Left lung (tissue), 10 donors: Measurements from ENCODE around the gene DMGDH. TPM values are rescaled to one million over a fixed set of nuclear protein-coding genes. Genes with fewer than 3 reads are reported as not detected.

ENCODE experiments used
- ATAC-seq: fragments of 200-7000 bp; cut with Tn5 transposase; one replicate; pipeline ENCODE4 v1.9.1; 2020; ENCODE audit warnings: moderate library complexity
- DNase-seq, 4 donors: peaks; one replicate each; pipeline ENCODE4 v3.0.0-alpha.2; 2013 to 2020
- H3K27ac ChIP-seq, 2 donors: fragments of 200-600 bp; sonication (generic) in 1 of 2; one replicate each; pipeline versions ENCODE4 v1.5.0 to v1.8.0; 2020 to 2021
- H3K27me3 ChIP-seq, 2 donors: fragments of 200-600 bp; sonication (generic) in 1 of 2; one replicate each; pipeline versions ENCODE4 v1.5.0 to v1.8.0; 2020 to 2021
- H3K36me3 ChIP-seq, 2 donors: fragments of 200-600 bp; sonication (generic) in 1 of 2; one replicate each; pipeline versions ENCODE4 v1.5.0 to v1.8.0; 2020 to 2021
- H3K4me1 ChIP-seq, 2 donors: fragments of 200-600 bp; one replicate each; pipeline ENCODE4 v1.8.0; 2021
- H3K4me3 ChIP-seq, 2 donors: fragments of 200-600 bp; sonication (generic) in 1 of 2; one replicate each; pipeline versions ENCODE4 v1.5.0 to v1.8.0; 2020 to 2021; ENCODE audit warnings: mild to moderate bottlenecking in 1 of 2
- H3K9me3 ChIP-seq, 2 donors: fragments of 200-600 bp; sonication (generic) in 1 of 2; one replicate each; pipeline versions ENCODE4 v1.5.0 to v1.8.0; 2020 to 2021
- intact Hi-C, 2 donors: fragments of 100-400 bp; cut with DNase I; formaldehyde crosslinking; loops; one replicate each; pipeline versions ENCODE4 v1.11.2 to v1.14.2; 2022
- polyA plus RNA-seq, 6 donors: library from polyadenylated mRNA; unstranded; fragments of 120-200 nt; gene quantifications; one replicate each; pipeline ENCODE4 v1.2.1, GENCODE V29; 2013; ENCODE audit not compliant: insufficient read length in 6 of 6
- total RNA-seq, 2 donors: library from RNA; stranded (reverse); fragmentation: NEBNext Ultra II Directional; extraction: Animal tissue kit (Norgen Biotek cat#: 25700); gene quantifications; one replicate each; pipeline ENCODE4 v1.2.1, GENCODE V29; 2021
- TF ChIP-seq, protein P1 (sequence below), 2 donors: fragments of 200-600 bp; sonication (generic) in 1 of 2; IDR thresholded peaks; one replicate each; pipeline versions ENCODE4 v1.5.0 to v1.8.0; 2021; ENCODE audit warnings: antibody characterized with exemption in 2 of 2
- donor health status: DM: no; HTN: yes; CAD: no.
- donor health status: DM: no; HTN: no; CAD: no.

Gene DMGDH
- total and polyA plus RNA-seq, 8 donors, result 0.90 to 3.1 (median 1.5) TPM

DNA sequence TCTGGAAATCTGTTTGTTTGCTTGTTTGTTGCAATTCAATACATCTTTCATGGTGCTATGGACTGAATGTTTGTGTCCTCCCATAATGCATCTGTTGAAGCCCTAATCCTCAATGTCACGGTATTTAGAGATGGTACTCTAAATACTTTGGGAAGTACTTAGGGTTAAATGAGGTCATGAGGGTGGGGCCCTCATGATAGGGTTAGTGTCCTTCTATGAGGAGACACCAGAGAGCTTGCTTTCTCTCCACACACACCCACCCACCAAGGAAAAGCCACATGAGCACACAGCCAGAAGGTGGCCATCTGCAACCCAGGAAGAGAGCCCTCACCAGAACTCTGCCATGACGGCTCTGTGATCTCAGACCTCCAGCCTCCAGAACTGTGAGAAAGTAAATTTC, 32.7 kb downstream of the DMGDH start:
- DNase-seq (no peak), ATAC-seq (no peak)
- Histone ChIP-seq H3K27ac (no peak overlapping the region), H3K36me3 (no peaks in the 10 kb centered on the region), H3K4me1 (no peaks in the 10 kb centered on the region), H3K9me3 (no peaks in the 10 kb centered on the region), H3K27me3 (no peaks in the 10 kb centered on the region), H3K4me3 (no peak overlapping the region)
- intact Hi-C loops, result no loop called here
- TF ChIP-seq, protein P1, sequence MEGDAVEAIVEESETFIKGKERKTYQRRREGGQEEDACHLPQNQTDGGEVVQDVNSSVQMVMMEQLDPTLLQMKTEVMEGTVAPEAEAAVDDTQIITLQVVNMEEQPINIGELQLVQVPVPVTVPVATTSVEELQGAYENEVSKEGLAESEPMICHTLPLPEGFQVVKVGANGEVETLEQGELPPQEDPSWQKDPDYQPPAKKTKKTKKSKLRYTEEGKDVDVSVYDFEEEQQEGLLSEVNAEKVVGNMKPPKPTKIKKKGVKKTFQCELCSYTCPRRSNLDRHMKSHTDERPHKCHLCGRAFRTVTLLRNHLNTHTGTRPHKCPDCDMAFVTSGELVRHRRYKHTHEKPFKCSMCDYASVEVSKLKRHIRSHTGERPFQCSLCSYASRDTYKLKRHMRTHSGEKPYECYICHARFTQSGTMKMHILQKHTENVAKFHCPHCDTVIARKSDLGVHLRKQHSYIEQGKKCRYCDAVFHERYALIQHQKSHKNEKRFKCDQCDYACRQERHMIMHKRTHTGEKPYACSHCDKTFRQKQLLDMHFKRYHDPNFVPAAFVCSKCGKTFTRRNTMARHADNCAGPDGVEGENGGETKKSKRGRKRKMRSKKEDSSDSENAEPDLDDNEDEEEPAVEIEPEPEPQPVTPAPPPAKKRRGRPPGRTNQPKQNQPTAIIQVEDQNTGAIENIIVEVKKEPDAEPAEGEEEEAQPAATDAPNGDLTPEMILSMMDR (IDR thresholded peaks at IDR 0.05), result no peak

DNA sequence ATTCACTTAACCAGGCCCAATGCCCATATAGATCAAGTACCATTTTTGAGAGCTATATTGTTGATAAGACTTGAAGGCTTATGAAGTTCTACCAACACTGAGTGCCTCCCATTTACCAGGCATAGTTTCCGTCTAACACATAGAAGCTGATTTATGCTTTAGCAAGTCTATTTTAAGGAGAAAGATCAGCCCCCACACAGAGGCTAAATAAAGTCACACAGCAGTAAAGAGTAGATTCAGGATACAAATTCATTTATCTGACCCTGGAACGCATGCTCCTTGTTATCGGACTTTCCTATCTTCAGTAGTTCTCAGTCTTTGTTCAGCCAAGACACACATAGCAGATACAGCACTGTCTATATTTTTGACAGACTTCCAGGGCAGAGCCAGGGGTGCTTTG, 34.2 kb downstream of the DMGDH start:
- no peaks in the 10 kb centered on the region for H3K27me3 ChIP-seq
- ATAC-seq (no peak), DNase-seq (no peak)
- TF ChIP-seq, protein P1 (IDR thresholded peaks at IDR 0.05), result no peak
- no peaks in the 10 kb centered on the region for H3K9me3 ChIP-seq
- intact Hi-C loops, result no loop called here
- H3K27ac ChIP-seq, result no peak overlapping the region
- no peaks in the 10 kb centered on the region for H3K4me1 ChIP-seq
- no peaks in the 10 kb centered on the region for H3K36me3 ChIP-seq
- H3K4me3 ChIP-seq, result no peak overlapping the region

DNA sequence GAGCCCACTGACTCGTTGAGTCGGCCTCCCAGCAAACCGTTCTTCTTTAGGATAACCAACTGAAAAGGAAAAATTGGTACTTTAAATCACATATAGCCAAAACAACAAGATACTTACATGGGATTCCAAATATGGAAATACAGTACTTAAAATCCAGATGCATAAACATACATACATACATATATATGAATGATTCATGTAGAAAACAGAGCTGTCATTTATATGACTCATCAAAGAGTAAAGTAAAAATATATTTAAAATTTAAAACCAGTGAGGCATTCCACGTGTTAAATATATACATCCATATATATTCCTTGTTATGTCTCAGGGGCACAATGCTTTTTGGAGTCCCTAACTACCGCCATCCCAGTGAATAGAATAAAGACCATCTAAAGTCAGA, 36.7 kb downstream of the DMGDH start:
- TF ChIP-seq, protein P1 (IDR thresholded peaks at IDR 0.05), result no peak

GRCh38 chr5:79032031-79032695, 37.3 kb downstream of the DMGDH start:
- intact Hi-C loops, result no loop called here
- no peak overlapping the region for H3K27ac ChIP-seq
- ATAC-seq (no peak), DNase-seq (no peak)
- no peak overlapping the region for H3K4me3 ChIP-seq
- H3K9me3 ChIP-seq, result no peaks in the 10 kb centered on the region
- H3K4me1 ChIP-seq, result no peaks in the 10 kb centered on the region
- no peaks in the 10 kb centered on the region for H3K27me3 ChIP-seq
- TF ChIP-seq, protein P1 (IDR thresholded peaks at IDR 0.05), result no peak
- no peaks in the 10 kb centered on the region for H3K36me3 ChIP-seq

More for the DNA sequence above, 36.7 kb downstream of the DMGDH start:
- intact Hi-C loops, result no loop called here
- Histone ChIP-seq H3K27me3 (no peaks in the 10 kb centered on the region), H3K27ac (no peak overlapping the region), H3K4me3 (no peak overlapping the region), H3K9me3 (no peaks in the 10 kb centered on the region), H3K4me1 (no peaks in the 10 kb centered on the region), H3K36me3 (no peaks in the 10 kb centered on the region)
- ATAC-seq, result no peak
- no peak for DNase-seq

DNA sequence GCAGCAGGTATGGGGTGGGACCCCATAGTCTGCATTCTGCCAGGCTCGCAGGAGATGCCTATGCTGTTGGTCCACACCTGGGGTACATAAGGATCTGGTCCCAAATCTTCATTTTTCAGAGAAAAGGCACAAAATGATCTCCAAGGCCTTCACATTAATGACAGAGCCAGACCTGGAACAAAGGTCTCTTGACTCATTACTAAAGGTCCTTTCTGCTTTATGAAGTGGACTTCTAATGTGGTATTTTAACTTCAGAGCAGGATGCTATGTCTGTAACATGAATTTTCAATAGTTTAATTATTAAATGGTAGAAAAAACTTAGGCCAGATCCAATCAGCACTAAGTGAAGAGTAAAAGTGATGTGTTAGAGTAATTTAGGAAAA, 38.0 kb downstream of the DMGDH start:
- no peak overlapping the region for H3K27ac ChIP-seq

More for the DNA sequence above, 38.0 kb downstream of the DMGDH start:
- ATAC-seq, result no peak
- DNase-seq, result no peak
- Histone ChIP-seq H3K27me3 (no peaks in the 10 kb centered on the region), H3K4me1 (no peaks in the 10 kb centered on the region), H3K9me3 (no peaks in the 10 kb centered on the region), H3K36me3 (no peaks in the 10 kb centered on the region), H3K4me3 (no peak overlapping the region)
- TF ChIP-seq, protein P1 (IDR thresholded peaks at IDR 0.05), result no peak
- intact Hi-C loops, result no loop called here
